Stimulated activated CD8-positive, alpha-beta memory T cell treated with anti-CD3 and anti-CD28 coated beads, Interleukin-7, amount 100 ng/mL, for 4 hours (primary cell): ENCODE results near the gene SPOCK2.

Experiments used
- DNase-seq, 2 donors: peaks; one replicate each; pipeline ENCODE4 v3.0.0-alpha.2; 2020; ENCODE audit warnings: low read depth in 2 of 2

SPOCK2 gene

GRCh38 chr10:72011976-72012512 is 76.3 kb downstream of the SPOCK2 start:
- DNase-seq, result no peak

GRCh38 chr10:72011468-72011867 is 76.9 kb downstream of the SPOCK2 start:
- no peak for DNase-seq

- no peak for DNase-seq
Measured at GRCh38 chr10:72011016-72011415, 77.3 kb downstream of the SPOCK2 start.

GRCh38 chr10:72010234-72010973 is 77.9 kb downstream of the SPOCK2 start:
- DNase-seq, result no peak

GRCh38 chr10:72009425-72010081 is 78.8 kb downstream of the SPOCK2 start:
- DNase-seq, result no peak

- DNase-seq, result no peak
Measured at GRCh38 chr10:72009051-72009424, 79.3 kb downstream of the SPOCK2 start.
